GM19324 (cell line): Measurements from ENCODE around the gene IL31RA.
A peak's percentile ranks its signal among the peaks of the same experiment; 100 is the strongest.

Experiments
- ATAC-seq: cut with Tn5 transposase; IDR thresholded peaks from one replicate; pipeline ENCODE4 v1.9.1; 2021; ENCODE audit warnings: mild to moderate bottlenecking, moderate library complexity; ENCODE audit not compliant: unreplicated experiment, low FRiP score

The IL31RA gene

GRCh38 chr5:55857247-55857640 is 6.1 kb downstream of the IL31RA start:
- ATAC-seq = no peak

DNA sequence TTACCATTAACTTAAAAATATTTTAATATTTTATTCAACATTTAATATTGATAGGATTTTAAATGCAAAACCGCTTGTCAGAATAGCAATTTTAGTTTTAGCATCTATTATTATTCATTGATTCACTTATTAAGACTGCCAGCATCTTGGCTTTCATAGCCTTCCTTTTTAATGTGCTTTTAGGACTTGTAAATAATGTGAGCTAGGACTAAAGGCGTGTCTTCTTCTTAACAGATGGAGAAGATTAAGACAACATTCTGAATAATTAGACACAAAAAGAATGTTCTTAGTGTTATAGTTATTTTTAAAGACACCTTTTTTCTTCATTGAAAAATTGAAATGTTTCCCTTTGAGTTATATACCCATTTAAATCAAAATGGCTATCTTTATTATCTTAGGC is 6.9 kb downstream of the IL31RA start:
- no peak for ATAC-seq

DNA sequence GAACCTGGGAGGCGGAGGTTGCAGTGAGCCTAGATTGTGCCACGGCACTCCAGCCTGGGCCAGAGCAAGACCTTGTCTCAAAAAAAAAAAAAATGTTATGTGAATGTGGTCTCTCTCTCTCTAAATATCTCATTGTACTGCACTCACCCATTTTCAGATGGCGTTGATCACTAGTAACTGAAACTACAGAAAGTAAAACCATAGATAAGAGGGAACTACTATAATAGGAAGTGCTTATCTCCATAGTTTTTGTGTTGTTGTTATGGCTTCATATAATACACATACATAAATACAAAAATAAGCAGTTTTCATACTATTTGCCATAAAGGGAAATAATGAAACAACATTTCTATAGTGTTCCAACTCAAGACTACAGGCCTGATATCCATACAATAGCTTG is 9.1 kb downstream of the IL31RA start:
- ATAC-seq = no peak

DNA sequence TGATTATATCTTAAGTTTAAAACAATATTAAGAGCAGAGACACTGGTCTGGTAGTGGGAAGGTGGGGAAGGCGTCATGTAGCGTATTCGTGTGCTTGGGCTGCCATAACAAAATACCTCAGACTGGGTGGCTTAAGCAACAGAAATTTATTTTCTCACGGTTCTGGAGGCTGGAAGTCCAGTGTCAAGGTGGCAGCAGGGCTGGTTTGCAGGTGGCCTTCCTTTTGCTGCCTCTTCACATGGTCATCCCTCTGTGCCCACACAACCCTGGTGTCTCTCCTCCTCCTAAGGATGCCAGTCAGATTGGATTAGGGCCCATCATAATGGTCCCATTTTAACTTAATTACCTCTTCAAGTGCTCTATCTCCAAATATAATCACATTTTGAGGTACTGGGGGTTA is 9.6 kb downstream of the IL31RA start:
- no peak for ATAC-seq

DNA sequence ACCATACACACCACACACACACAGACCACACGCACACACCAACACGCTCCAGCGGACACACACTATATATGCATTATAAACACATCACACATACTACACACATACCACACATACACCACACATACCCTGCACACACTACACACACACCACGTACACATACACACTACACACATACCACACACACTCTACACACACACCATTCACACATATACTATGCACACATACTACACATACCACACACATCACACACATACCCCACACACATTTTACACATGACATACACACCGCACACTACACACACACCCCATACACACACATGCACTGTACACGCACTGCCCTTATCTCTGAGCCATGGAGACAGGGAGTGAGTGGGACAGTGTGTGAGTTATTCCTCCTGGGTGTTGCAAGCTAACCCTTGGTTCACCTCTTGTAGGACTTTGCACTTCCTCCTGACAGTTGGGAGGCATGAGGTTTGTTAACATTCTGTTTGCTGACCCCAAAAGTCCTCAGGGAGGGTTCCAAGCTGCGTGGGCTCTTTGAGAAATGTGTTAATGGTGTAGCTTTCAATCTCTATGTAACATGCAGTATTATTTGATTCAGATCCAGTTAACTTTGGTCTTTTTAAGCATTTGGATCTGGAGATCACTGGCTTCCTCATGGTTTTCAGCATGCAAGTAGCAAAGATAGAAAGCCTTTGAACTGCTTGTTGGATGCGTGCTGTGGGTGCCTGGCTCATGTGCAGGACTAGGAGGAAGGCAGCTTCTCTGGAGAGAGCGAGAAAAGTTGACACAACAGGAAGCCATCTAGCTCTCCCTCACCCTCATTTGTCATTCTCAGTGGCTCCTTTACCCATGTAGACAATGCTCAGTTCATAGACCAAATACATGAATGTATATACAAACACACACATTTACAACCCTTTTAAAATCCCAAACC is 13.7 kb downstream of the IL31RA start:
- no peak for ATAC-seq

GRCh38 chr5:55865831-55866230 is 14.7 kb downstream of the IL31RA start:
- no peak for ATAC-seq

DNA sequence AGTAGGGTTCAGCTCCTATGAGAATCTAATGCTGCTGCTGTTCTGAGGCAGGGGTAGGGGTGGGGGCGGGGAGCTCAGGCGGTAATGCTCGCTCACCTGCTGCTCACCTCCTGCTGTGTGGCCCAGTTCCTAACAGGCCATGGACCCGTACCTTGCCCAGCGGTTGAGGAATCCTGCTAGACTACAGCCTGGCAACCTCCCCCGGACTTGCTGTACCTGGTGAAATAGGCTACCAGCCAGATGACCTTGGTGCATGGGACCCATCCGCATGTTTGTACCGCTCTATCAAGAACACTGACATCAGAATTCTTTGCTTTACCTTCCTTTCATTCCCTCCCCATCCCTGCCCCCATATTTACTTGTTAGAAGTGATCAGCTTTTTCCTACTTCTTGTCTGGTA is 15.3 kb downstream of the IL31RA start:
- no peak for ATAC-seq

DNA sequence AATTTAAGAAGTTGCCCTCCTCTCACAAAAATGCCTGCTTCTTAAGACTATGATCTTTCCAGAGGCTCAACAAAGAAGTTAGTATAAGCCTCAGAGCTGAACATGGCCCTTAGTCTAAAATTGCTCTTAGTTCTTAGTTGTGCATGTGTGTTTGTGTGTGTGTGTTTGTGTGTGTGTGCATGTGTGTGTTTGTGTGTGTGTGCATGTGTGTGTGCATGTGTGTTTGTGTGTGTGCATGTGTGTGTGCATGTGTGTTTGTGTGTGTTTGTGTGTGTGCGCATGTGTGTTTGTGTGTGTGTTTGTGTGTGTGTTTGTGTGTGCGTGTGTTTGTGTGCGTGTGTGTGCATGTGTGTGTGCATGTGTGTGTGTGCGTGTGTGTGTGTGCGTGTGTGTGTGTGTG is 15.8 kb downstream of the IL31RA start:
- no peak for ATAC-seq

GRCh38 chr5:55868846-55869245 is 17.7 kb downstream of the IL31RA start:
- no peak for ATAC-seq

DNA sequence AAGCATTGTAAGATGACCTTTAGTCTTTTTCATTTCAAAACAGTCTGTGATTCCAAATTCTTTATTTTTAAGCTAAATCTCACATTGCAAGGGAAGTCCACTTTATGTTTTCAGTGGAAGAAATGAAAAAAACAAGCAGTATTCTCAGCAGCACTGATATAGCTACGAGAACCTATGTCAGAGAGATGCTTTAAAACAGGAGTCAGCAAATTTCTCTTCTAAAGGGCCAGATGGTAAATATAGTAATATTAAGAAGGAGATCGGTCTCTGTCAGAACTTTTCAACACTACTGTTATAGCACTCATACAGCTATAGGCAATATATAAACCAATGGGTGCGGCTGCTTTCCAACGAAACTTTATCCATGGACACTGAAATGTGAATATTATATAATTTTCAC is 18.7 kb downstream of the IL31RA start:
- ATAC-seq = no peak

DNA sequence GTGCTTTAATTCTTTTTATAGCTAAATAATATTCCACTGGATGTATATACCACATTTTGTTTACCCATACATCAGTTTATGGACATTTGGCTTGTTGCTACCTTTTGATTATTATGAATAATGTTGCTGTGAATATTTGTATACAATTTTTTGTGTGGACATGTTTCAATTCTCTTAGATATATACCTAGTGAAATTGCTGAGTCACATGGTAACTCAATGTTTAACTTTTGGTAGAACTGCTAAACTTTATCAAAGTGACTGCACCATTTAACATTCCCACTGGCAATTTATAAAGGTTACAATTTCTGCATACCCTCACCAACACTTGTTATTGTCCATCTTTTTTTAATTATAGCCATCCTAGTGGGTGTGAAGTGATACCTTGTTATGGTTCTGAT is 22.1 kb downstream of the IL31RA start:
- ATAC-seq = no peak

DNA sequence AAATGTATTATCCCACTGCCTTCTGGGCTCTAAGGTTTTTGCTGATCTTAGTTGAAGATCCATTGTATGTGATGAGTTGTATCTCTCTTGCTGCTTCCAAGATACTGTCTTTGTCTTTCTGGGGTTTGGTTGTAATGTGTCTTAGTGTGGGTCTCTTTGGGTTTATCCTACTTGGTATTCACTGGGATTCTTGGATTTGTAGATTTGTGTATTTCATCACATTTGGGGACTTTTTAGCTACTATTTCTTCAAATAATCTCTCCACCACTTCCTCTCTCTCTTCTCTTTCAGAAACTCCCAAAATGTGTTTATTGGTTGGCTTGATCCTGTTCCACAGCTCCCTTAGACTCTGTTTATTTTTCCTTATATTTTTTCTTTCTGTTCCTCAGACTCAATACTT is 26.5 kb downstream of the IL31RA start:
- no peak for ATAC-seq

GRCh38 chr5:55880453-55880852 is 29.3 kb downstream of the IL31RA start:
- no peak for ATAC-seq

DNA sequence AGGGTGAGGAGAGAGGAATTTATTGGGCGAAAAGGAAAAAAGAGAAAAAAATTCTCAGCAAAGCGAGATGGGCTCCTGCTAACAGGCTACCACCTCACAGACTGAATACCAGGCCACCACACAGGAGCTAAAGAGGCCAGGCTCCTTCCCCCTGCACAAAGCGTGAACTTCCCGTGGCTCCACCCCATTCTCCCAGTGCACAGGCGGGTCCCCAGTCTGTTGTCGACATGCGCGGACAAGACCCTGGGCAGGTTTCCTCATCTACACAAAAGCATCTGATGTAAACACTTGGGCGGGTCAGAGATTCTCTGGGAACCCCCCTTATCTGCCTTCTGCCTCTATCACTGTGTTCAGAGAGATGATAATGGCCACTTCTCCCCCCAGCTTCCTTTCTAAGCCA is 34.2 kb downstream of the IL31RA start:
- ATAC-seq = no peak

GRCh38 chr5:55888205-55888604 is 37.0 kb downstream of the IL31RA start:
- no peak for ATAC-seq

- ATAC-seq = no peak
These were observed 41.3 kb downstream of the IL31RA start for GRCh38 chr5:55892479-55892878.

DNA sequence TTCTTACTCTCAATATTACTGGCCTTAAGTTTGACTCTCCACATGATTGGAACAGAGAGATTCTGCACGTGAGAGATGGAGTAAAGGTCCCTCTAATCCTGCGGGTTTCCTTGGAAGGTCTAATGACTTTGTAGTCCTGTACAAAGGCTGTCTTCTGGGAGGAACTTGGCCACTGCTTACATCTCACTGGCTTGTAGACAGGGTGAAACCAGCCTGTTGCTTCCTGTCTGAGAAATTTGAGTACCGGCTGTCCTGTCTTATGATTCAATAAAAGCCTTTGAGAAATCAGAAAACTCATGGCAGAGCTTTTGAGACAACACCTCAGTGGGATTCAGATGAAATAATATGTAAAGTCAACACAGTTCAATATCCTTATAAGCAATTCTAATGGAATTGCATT is 43.0 kb downstream of the IL31RA start:
- peak; percentile 84 for ATAC-seq

DNA sequence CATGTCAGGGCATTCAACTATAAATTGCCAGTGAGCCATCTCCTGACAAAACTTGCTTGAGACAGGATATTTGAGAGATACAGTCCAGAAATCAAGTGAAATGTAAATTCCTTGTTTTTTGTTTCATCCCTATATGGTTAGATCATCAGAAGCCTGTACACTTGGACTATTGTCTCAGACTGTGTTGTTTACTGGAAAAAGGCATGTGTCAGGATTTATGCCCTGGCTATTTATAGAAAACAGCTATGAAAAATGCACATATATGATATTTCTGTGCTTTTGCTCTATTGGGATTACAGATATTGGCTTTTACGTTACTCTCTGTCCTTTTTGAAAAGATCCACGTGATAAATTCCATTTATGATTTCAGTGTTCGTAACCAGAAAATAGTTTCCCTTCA is 44.2 kb downstream of the IL31RA start:
- ATAC-seq = no peak

- no peak for ATAC-seq
These were observed 45.1 kb downstream of the IL31RA start for GRCh38 chr5:55896238-55896637.

GRCh38 chr5:55896663-55897062 is 45.5 kb downstream of the IL31RA start:
- ATAC-seq = no peak

- ATAC-seq = no peak
These were observed 46.2 kb downstream of the IL31RA start for GRCh38 chr5:55897206-55897894.

- no peak for ATAC-seq
These were observed 46.7 kb downstream of the IL31RA start for GRCh38 chr5:55897905-55898304.
